Thyroid gland (tissue), 4 donors: ENCODE data around the gene SNAPC3. TPM values are rescaled to one million over a fixed set of nuclear protein-coding genes. Genes with fewer than 3 reads are reported as not detected.
"Not testable (repeated sequence)": the region's sequence is repeated elsewhere in the genome, so short reads cannot be mapped to it uniquely, and the experiment has no call there.

Source experiments
- DNase-seq, 2 donors: peaks; one replicate each; pipeline ENCODE4 v3.0.0-alpha.2; 2019
- H3K27ac ChIP-seq, 3 donors: fragments of 200-600 bp; sonication (generic); 1 replicate in 2 of 3; 2 replicates in 1 of 3; pipeline ENCODE4 v1.5.1; 2016 to 2019; ENCODE audit warnings: mild to moderate bottlenecking in 1 of 3, moderate library complexity in 1 of 3
- H3K27me3 ChIP-seq: fragments of 200-600 bp; sonication (generic); one replicate; pipeline ENCODE4 v1.5.1; 2019
- H3K36me3 ChIP-seq, 2 donors: fragments of 200-600 bp; sonication (generic); one replicate each; pipeline ENCODE4 v1.5.1; 2016 to 2019
- H3K4me1 ChIP-seq, 2 donors: fragments of 200-600 bp; sonication (generic); one replicate each; pipeline ENCODE4 v1.5.1; 2017 to 2019
- H3K4me3 ChIP-seq, 3 donors: fragments of 200-600 bp; sonication (generic); replicated peaks in 1 of 3; 1 replicate in 2 of 3; 2 replicates in 1 of 3; pipeline ENCODE4 v1.5.1; 2016; ENCODE audit warnings: mild to moderate bottlenecking in 1 of 3
- H3K9me3 ChIP-seq: fragments of 200-600 bp; sonication (generic); one replicate; pipeline ENCODE4 v1.5.1; 2017
- CTCF ChIP-seq, 6 experiments: fragments of 200-600 bp in 3 of 6; fragments of 450-650 bp in 3 of 6; sonication (generic) in 3 of 6; IDR thresholded peaks; one replicate each; pipeline ENCODE4 v1.5.1; 2016 to 2019; ENCODE audit warnings: antibody characterized with exemption in 6 of 6, mild to moderate bottlenecking in 2 of 6, inconsistent platforms in 1 of 6, moderate library complexity in 1 of 6
- POLR2A ChIP-seq, 2 donors: fragments of 450-650 bp; IDR thresholded peaks; one replicate each; pipeline ENCODE4 v1.6.1; 2017; ENCODE audit warnings: antibody characterized with exemption in 2 of 2, mild to moderate bottlenecking in 2 of 2, moderate library complexity in 1 of 2
- whole genome bisulfite sequencing, 2 donors: methylation state at CpG; one replicate each; pipeline ENCODE4 v1.1.5; 2017; 5-methylcytosine and 5-hydroxymethylcytosine counted together
- intact Hi-C: fragments of 100-400 bp; cut with DNase I; formaldehyde crosslinking; loops from one replicate; pipeline ENCODE4 v1.15.1; 2023
- total RNA-seq, 4 donors: library from RNA; depleted of rRNA; stranded (reverse); fragments of >200 nt; gene quantifications; one replicate each; pipeline ENCODE4 v1.2.3, GENCODE V29; 2016

Gene SNAPC3
- total RNA-seq = 10 to 100 TPM; 32.4 to 51.3 (median 34.2) TPM

- Histone ChIP-seq H3K4me1 (peaks cover 3 to 20% of the 10 kb centered on the region in 2 donors), H3K9me3 (no peaks in the 10 kb centered on the region), H3K4me3 (peak within 1 kb of the TSS; percentile 53 to 82 (median 76)), H3K27me3 (no peaks in the 10 kb centered on the region), H3K36me3 (peaks cover 0 to 6% of the 10 kb centered on the region in 2 donors), H3K27ac (peak within 1 kb of the TSS; percentile 54 to 87 (median 80))
- intact Hi-C loops = no loop called here
- TF ChIP-seq POLR2A (IDR thresholded peaks at IDR 0.05) (peak in 1 of 2 donors; percentile 86), CTCF (IDR thresholded peaks at IDR 0.05) (peak in 1 of 6 experiments; percentile 41)
- WGBS, 2 donors = 0 to 2% methylated on average over 5 to 18 of the region's 70 CpGs
- peak; percentile 88 to 92 for DNase-seq
Measured at GRCh38 chr9:15422372-15423230, at the start of gene SNAPC3. TSS of gene SNAPC3 (plus strand) at chr9:15422876. CDS start at chr9:15422880, 4 bp downstream.

- no peak for TF ChIP-seq POLR2A (IDR thresholded peaks at IDR 0.05)
- intact Hi-C loops = no loop called here
- H3K27ac ChIP-seq = no peak overlapping the region
Measured at GRCh38 chr9:15373881-15374280, 48.8 kb upstream of the SNAPC3 start.

GRCh38 chr9:15374310-15374709 is 48.4 kb upstream of the SNAPC3 start:
- no peak for TF ChIP-seq POLR2A (IDR thresholded peaks at IDR 0.05)
- no peak for TF ChIP-seq CTCF (IDR thresholded peaks at IDR 0.05)
- no peak overlapping the region for H3K27ac ChIP-seq
- 95 to 96% methylated on average over 4 of the region's 4 CpGs for WGBS, 2 donors
- H3K9me3 ChIP-seq = no peaks in the 10 kb centered on the region
- no peak for DNase-seq
- H3K4me3 ChIP-seq = no peak overlapping the region
- no peaks in the 10 kb centered on the region for H3K27me3 ChIP-seq
- no peaks in the 10 kb centered on the region for H3K36me3 ChIP-seq
- intact Hi-C loops = no loop called here
- peaks cover 0 to 5% of the 10 kb centered on the region in 2 donors for H3K4me1 ChIP-seq

More at GRCh38 chr9:15373881-15374280, 48.8 kb upstream of the SNAPC3 start:
- Histone ChIP-seq H3K27me3 (no peaks in the 10 kb centered on the region), H3K9me3 (no peaks in the 10 kb centered on the region), H3K36me3 (no peaks in the 10 kb centered on the region), H3K4me3 (no peak overlapping the region), H3K4me1 (peaks cover 0 to 5% of the 10 kb centered on the region in 2 donors)
- no peak for DNase-seq
- 68 to 72% methylated on average over 2 of the region's 2 CpGs for WGBS, 2 donors

GRCh38 chr9:15374825-15375224 is 47.9 kb upstream of the SNAPC3 start:
- H3K4me3 ChIP-seq = no peak overlapping the region
- no peak for DNase-seq
- no peak overlapping the region for H3K27ac ChIP-seq
- no peaks in the 10 kb centered on the region for H3K9me3 ChIP-seq
- no peaks in the 10 kb centered on the region for H3K27me3 ChIP-seq
- 77 to 95% methylated on average over 3 of the region's 3 CpGs for WGBS, 2 donors
- intact Hi-C loops = no loop called here
- no peaks in the 10 kb centered on the region for H3K36me3 ChIP-seq
- TF ChIP-seq POLR2A (IDR thresholded peaks at IDR 0.05) (no peak), CTCF (IDR thresholded peaks at IDR 0.05) (no peak)
- peaks cover 0 to 5% of the 10 kb centered on the region in 2 donors for H3K4me1 ChIP-seq

GRCh38 chr9:15377625-15378540 is 44.8 kb upstream of the SNAPC3 start:
- no peak for DNase-seq
- intact Hi-C loops = no loop called here

GRCh38 chr9:15379317-15379716 is 43.4 kb upstream of the SNAPC3 start:
- H3K27me3 ChIP-seq, intact Hi-C loops, H3K27ac ChIP-seq, H3K9me3 ChIP-seq, DNase-seq, H3K4me1 ChIP-seq, H3K36me3 ChIP-seq, H3K4me3 ChIP-seq: not testable (repeated sequence)
- 81 to 82% methylated on average over 4 of the region's 4 CpGs for WGBS, 2 donors

More at GRCh38 chr9:15377625-15378540, 44.8 kb upstream of the SNAPC3 start:
- Histone ChIP-seq H3K36me3 (no peaks in the 10 kb centered on the region), H3K4me3 (no peak overlapping the region), H3K27ac (peak overlapping the region in 1 of 3 donors; percentile 45), H3K4me1 (peaks cover 0 to 5% of the 10 kb centered on the region in 2 donors), H3K9me3 (no peaks in the 10 kb centered on the region), H3K27me3 (no peaks in the 10 kb centered on the region)
- WGBS, 2 donors = 41 to 63% methylated on average over 4 of the region's 4 CpGs
- no peak for TF ChIP-seq CTCF (IDR thresholded peaks at IDR 0.05)
- no peak for TF ChIP-seq POLR2A (IDR thresholded peaks at IDR 0.05)

- DNase-seq, H3K4me3 ChIP-seq, H3K9me3 ChIP-seq, intact Hi-C loops, H3K27ac ChIP-seq, H3K4me1 ChIP-seq, H3K36me3 ChIP-seq, H3K27me3 ChIP-seq: not testable (repeated sequence)
- 92 to 94% methylated on average over 5 of the region's 5 CpGs for WGBS, 2 donors
Measured at GRCh38 chr9:15379888-15380287, 42.8 kb upstream of the SNAPC3 start.
